Activated naive CD4-positive, alpha-beta T cell treated with Interleukin-2 at 50 U/mL for 16 hours (primary cell): ENCODE measurements around the gene LNP1.
A peak's percentile ranks its signal among the peaks of the same experiment; 100 is the strongest.
"Not testable (repeated sequence)": the region's sequence is repeated elsewhere in the genome, so short reads cannot be mapped to it uniquely, and the experiment has no call there.

ENCODE experiments used
- DNase-seq: peaks from one replicate; pipeline ENCODE4 v3.0.0-alpha.2; 2020

The LNP1 gene, protein sequence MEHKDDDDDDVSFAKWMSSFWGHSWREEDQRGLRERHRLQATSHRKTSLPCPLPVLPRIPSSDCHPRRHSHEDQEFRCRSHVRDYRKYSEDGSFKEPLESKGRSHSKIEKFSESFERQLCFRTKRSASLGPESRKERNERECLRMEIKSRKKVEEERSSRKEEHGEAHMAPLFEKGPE

DNA sequence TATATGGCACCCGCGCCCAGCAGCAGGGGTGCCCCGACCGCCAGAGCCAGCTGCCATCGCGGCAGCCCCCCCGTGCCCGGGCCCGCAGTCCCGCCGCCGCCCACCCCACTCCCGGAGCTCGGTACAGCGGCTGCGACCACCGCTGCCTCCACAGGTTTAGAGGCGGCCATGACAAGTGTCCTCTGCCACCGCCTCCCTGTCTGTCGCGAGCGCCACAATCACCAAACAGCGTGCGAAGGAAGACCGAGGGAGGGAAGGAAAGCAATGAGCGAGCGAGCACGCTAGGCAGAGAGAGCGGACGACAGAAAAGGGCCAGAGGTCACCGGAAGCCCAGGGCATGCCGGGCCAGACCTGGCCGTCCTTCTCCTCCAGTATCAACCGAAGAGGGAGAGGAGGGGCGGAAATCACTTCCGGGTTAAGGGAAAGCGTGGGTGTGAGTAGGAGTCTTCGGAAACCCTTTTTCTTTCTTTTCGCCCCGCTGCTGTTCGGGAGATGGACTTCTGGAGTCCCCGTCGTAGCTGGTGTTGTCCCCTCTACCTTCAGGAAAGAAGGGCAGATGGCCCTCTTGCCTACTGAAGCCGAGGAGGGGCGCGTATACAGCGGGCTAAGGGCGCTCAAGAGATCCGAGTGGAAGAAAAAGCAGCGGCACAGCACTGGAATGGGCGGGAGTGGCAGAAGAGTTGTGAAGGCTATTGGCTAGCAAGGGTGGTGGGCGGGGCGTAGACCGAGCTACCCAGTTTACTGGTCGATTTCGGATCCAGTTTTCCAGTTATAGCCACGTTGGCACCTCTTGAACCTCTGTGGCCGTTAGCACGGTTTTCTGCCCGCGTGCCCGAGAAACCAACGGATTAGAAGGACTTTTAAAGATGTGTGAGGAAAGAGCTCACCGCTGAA, at the start of gene LNP1, which contains the start of gene TOMM70:
LNP1 (plus strand) TSS at position 760 of the 894 bp plus-strand sequence. CDS start 28,191 bp downstream, outside the sequence.
TOMM70 (minus strand) TSS at position 310 of the 894 bp plus-strand sequence; CDS start at position 170, 140 bp downstream.
- peak; percentile 96 for DNase-seq

DNA sequence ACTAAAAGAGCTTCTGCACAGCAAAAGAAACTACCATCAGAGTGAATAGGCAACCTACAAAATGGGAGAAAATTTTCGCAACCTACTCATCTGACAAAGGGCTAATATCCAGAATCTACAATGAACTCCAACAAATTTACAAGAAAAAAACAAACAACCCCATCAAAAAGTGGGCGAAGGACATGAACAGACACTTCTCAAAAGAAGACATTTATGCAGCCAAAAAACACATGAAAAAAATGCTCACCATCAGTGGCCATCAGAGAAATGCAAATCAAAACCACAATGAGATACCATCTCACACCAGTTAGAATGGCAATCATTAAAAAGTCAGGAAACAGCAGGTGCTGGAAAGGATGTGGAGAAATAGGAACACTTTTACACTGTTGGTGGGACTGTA, 49.6 kb upstream of the LNP1 start:
- DNase-seq = not testable (repeated sequence)

DNA sequence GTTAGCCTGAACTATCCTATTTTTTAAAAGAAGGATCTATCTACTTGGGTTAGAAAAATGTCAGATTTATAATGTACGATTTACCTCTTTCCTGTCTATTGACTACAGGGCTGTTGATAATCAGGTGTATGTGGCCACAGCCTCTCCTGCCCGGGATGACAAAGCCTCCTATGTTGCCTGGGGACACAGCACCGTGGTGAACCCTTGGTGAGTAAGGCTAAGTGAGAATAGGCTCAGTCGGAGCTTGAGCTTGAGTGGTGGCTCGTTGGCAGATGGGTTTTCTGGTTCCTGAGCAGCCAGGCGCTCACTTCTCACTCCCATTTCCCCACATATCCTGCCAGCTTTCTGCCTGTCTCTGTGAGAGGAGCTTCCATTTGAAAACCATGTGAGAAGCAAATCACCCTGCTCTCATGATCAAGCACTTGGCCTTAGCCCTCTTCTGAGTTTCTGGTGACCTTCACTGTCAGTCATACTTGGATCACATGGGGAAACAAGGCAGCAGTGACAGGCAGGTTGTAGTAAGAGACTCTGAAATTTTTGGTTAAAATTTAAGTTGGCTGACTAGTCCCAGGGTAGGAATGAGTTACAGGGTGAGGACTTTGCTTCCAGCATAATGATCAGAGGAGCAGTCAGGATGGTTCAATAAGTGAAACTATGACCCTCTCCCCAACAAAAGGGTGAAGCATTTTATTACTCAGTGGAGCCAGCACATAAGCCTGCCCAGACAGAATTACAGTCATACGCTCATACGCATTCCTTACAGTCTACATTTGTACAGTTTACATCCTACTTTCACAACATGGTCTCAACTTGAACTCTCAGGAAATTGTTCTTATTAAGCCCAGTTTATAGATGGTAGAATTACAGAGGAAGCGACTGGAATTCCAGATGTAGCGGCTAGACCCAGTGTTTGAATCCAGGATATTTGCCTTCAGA, 48.8 kb upstream of the LNP1 start:
- no peak for DNase-seq

DNA sequence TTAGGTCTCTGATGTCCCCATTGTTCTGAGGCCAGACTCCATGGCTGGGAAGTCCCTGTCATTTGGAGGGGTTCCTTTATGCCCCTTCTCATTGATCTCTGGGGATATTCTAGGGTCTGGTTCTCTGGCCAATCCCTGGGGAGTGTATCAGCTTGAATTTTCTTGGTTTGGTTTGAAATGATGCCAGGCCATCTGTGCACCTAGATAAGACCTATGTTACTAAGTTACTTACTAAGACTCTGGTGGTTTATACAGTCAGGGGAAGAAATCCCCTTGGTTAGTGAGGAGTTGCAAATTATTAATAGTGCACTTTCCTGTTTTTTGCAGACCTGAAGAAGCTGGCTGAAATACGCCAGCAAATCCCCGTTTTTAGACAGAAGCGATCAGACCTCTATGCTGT, 46.5 kb upstream of the LNP1 start:
- no peak for DNase-seq

DNA sequence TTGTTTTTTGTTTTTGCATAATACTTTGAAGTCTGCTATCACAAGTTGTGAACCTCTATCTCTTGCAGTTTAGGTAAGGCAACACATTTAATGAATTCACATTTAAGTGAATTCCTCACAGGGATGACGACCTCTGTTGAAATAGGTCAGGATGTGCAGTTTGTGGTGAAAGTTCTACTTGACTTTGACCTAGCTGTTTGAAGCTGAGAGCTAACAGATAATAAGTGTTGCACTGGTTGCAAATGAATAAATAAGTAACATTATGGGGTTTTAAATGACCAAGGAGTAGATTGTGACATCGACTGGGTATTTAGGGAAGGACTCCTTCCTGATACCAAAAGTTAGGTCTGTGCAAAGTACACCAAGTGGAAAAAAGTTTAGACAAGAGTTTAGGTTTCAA, 42.9 kb upstream of the LNP1 start:
- DNase-seq = no peak

DNA sequence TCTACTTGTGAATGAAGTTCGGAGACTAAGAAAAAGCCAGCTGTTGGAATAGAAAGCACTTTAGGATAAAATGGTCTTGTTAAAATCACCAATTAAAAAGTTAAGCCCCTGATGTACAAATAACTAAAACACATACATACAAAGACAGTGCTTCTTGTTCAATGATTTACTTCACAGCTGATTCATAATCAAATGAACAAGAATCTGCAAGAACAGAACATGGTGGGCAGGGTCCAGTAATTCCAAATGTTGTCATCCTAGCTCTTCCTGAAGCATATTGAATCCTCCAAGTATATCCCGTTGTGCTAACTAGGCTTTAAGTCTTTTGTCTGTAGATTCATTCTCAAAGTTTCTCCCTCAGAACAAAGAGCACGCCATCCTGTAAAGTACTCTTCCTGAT, 42.3 kb upstream of the LNP1 start:
- no peak for DNase-seq

DNA sequence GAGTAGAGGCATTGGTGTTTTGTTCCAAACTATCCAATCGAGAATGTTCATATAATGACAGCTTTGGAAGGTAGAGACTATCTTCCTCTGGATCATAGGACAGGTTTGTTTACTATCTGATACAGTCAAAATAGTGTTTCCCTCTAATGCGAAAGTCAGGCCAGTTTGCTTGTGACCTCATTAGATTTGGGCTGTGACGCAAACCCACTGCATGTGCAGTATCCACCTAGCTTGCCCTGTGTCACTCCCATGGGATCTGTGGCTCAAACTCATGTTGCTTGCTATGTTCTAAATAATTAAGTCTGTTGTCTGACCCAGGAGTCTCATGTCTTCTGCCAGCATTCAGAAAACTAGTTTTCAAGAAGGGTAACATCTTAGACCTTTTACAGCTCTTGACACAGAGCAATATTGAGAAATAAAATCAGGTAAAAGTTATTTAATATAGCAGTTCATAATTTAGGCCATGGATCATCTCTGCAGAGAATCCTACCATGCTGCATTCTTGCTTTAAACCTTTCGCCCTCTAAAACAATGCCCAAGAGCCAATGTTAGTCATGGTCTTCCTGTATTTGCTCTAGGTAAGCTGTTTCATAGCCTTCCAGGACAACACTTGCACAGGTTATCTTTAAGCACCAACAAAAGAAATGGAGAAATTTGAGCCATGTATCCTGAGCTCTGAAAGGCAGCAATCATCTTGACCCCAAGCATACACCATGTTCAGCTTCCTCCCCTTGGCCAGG, 40.4 kb upstream of the LNP1 start:
- DNase-seq = no peak

DNA sequence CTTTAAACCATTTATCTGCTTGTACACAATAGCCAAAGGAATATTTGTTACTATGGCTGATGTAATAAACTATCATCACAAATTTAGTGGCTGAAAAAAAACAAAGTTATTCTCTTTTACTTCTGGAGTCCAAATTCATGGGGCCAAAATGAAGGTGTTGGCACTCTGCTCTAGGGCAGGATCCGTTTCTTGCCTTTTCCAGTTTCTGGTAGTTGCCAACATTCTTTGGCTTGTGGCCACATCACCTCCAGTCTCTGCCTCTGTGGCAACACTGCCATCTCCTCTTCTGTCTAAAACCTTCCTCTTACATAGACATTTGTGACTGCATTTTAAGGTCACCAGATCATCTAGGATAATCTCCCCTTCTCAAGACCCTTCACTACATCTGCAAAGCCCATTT, 39.4 kb upstream of the LNP1 start:
- no peak for DNase-seq

DNA sequence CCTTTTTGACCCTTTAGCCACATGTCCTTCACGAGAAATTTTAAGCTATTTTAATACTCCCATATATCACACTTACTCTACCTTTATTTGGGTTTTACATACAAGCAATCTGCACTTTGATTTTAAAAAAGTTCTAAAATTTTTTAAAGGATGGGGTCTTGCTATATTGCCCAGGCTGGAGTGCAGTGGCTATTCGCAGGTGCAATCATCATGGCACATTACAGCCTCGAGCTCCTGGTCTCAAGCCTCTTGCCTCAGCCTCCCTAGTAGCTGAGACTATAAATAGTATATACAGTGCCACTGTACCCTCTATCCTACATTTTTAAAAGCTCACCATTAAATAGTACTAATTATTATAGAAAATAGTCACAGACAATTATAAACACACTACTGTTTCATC, 36.9 kb upstream of the LNP1 start:
- DNase-seq = no peak

DNA sequence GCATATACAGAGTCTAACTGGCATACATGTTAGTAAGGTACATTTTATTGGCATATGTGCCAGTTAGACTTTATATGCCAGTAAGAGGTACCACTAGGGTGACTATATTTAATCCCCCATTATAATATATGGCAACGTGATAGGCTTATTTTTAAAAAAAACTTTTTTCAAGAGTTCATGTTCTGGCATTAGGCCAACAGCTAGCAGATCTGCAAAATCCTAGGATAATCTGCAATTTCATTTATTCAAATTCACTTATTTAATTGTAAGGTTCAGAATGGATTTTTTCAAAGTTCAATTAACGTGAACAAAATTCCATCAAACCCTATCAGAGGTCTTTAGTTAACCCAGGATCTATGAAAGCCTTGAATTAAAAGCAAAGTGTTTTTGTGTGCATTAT, 34.9 kb upstream of the LNP1 start:
- DNase-seq = no peak

DNA sequence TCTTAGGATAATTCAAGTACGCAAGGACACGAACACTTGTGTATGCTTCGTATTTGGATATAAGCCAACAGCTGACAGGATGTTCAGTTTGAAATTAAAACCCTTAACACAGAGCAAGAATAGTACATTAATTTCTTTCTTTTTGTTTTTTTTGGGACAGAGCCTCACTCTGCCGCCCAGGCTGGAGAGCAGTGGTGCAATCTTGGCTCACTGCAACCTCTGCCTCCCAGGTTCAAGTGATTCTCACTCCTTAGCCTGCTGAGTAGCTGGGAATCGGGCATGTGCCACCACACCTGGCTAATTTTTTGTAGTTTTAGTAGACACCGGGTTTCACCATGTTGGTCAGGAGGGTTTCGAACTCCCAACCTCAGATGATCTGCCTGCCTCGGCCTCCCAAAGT, 32.9 kb upstream of the LNP1 start:
- DNase-seq = no peak

DNA sequence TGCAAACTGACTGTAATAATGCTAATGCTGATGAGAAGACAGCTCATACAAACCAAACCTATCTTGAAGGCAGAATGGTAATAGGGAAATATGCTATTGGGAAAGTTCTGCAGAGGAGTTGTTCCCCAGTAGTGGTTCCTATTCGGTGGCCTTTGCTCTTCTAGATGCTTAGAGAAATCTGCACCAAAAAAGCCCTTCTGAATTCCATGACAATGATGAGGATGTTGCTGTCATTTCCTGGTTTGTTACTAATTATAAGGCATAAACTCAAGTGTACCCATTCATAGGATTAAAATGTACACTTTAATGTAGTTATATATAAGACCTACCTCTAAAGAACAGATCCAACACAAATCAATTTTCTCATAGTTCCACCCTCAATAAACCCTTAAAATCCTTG, 30.6 kb upstream of the LNP1 start:
- no peak for DNase-seq

DNA sequence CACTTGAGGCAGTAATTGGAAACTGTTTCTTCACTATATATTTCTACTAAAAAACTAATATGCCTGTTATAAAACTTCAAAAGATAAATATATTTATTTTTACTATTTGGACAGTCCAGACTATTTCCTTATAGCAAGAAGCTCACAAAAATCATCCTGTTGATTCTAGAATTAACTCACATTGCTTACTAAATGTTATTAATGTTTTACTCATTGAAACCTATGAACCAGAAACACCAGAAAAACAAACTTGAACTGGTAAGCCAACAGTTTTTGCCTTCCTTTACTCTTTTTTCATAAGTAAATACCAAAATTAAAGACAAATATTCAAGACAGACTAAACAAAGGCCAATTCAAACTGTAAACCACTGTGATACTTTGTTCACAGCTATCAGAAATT, 26.8 kb upstream of the LNP1 start:
- DNase-seq = no peak

DNA sequence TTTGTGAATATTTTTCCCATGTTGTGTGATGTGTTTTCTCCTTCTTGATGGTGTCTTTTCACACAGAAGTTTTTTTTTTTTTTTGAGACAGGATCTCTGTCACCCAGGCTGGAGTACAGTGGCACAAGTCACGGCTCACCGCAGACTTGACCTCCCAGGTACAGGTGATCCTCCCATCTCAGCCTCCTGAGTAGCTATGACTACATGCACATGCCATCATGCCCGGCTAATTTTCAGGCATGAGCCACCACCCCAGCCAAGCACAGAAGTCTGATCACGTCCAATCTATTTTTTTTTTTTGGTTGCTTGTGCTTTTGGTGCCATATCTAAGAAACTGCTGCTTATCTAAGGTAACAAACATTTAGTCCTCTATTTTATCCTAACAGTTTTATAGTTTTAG, 25.0 kb upstream of the LNP1 start:
- DNase-seq = no peak

DNA sequence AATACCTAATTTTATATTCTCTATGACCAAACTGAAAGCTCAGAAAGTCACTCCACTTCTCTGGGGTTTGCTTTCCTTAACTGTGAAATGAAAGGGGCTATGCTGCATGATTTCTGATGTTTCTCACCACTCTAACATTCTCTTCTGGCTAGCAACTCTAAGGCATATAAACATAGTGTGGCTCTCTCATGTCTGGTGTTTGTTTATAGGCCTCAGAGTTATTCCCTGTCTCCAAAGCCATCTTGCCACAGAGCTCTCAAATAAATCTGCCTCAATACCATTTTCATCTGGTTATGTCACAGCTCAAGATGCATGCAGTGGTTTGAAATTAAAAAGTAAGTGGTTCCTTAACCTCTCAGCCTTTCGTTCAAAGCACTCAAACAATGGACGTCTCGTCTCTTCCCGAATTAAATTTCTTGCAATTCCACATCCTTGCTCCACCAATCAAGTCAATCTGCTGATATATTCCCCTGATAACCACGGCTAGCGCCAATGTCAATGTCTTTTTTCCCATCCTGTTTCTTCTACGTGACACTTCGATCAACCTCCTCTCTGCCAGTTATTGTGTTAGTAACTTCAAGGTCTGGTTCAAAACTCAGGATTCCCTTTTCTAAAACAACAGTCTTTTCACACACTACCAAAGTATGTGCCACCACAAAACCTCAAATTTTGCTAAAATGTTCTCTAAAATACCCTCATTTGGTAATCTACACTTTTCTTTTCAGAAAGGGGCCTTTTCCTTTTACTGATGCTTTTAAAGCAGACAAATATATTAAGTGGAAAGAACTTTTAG, 16.4 kb upstream of the LNP1 start:
- no peak for DNase-seq

DNA sequence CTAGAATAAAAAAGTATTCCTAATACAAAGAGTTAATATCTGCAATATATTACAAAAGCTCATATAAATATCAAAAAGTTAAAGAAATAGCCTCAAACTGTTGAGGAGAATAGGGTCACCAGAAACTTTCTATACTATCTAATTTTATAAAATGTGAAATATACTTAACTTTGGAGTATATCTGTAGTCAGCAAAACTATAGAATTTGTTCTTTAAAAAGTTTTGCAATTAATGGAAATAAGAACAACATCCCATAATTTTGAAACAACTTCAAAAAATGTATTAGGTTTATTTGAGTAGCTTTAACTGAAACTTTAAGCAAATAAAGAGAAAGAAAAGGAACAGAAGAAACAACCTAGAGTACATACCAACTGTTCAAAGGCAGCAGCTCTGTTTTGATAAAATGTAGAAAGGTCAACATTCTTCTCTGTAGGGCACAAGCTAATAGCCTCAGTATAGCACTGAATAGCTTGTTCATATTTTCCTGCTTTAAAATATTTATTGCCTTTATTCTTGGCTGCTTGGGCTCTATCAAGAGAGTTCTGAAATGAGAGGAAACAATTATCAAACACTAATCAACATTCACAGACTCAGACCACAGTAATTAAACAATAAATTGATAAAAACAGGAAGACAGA, 14.8 kb upstream of the LNP1 start:
- no peak for DNase-seq

DNA sequence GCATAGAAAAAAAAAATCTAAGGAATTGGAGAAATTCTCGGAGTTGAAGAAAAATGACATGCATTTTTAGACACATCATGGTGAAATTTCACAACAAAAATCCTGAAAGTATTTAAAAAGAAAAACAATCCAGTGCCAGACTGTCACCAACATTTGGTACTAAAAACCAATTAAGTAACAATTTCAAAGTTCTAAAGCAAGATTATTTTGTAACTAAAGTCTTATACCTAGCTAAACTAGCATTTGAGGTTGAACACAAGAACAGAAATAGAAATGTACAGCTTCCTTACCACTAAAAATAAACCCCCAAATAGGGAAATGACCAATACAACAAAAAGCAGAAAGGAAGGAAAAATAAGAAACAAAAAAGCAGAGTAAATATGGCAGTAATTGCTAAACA, 12.3 kb upstream of the LNP1 start:
- DNase-seq = no peak

DNA sequence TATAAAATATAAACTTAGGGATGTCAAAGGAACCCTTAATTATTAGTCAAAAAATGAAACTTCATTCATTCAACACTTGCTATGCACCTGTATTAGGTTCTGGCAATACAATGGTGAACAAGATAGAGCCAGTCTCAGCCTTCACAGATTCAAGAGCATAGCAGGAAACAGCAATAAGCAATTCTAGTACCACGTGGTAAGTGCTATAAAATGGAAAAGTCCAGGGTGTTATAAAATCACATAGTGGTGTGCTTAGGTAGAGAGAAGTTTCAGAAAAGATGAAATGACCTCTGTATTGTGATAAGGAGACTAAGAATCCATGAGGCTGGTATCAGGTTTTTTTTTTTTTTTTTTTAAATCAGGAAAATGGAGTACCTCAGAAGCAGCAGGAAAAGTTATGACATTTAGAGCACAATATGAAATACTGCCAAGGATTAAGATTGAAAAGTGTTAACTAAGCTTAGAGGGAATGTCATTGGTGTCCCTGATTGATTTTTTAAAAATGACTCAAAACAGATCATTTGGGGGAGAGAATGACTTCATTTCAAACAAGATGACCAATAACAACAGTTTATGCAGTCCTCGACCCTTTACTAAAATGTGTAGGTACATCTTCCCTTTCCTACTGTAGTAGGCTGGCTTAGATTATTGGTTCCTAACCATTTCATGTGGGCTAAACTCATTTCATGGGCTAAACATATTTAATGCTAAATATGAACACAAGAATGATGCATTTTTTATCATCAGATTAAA, 5.5 kb upstream of the LNP1 start:
- DNase-seq = no peak

DNA sequence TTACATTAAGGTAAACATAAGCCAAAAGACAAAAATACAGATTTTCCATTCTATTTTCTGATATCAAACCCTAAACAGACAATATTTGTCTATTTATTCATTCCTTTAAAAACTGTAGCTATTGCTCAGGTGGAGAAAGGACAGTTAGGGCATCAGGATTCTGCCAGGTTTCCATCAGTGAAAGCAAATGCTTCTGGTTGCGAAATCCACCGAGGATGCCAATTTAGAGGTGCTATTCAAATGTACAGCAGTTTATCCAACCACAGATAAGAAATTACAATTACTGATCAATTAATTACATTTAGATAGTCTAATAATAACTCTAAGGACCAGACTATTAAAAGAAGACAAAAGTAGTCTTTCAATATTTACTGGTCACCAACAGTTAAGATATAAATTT, 4.4 kb upstream of the LNP1 start:
- DNase-seq = no peak

DNA sequence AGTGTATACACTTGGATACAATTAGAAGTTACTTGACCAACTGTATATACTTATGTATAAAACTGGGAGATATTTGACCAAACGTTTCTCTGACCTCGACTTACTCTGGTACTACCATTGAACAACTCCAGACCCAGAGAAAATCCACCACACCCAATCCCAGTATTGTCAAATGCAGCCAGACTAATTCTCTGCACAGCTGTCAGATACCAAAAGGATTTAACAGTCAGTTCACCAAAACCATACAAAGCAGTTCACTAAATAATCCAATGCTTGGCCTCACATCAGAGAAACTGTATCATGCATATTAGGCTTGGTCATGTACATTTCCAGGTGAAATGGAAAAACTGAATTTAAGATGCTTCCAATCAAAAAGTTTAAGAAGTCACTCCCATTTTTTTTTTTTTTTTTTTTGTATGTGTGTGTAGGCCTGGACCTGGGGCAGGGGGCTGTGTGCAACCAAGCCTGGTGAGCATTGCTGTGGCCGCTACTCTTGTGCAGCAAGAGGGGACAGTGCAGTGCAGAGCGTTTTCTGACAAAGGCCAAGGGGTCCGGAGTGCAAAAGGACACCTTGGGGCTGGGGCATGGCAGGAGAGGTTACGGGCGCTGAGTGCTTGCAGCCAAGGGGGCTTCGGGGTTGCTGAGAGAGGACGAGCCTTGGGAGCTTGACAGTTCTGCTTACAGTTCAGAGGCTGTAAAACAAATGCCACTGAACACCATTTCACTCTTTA, 1.8 kb upstream of the LNP1 start:
- DNase-seq = peak; percentile 2
